Activated B cell treated with CpG ODN at 0.5 μM for 24 hours (primary cell): ENCODE data around the gene GLI3. TPM values are rescaled to one million over a fixed set of nuclear protein-coding genes. Genes with fewer than 3 reads are reported as not detected.

Experiments used
- ATAC-seq: fragments of 200-7000 bp; cut with Tn5 transposase; one replicate; pipeline ENCODE4 v1.10.0; 2021; ENCODE audit warnings: low read depth, mild to moderate bottlenecking, moderate library complexity
- CTCF ChIA-PET: fragments of 350-600 bp; sonication (Branson Sonifier 250); formaldehyde crosslinking; loops from one replicate; lab custom pipeline; 2021; ENCODE audit warnings: antibody characterized with exemption; lab: Charles Lee
- POLR2A ChIA-PET: fragments of 350-600 bp; sonication (Branson Sonifier 250); formaldehyde crosslinking; loops from one replicate; lab custom pipeline; 2021; ENCODE audit warnings: antibody characterized with exemption; lab: Charles Lee
- DNase-seq: peaks from one replicate; pipeline ENCODE4 v3.0.0; 2022
- H3K27ac Mint-ChIP-seq: one replicate; pipeline ENCODE4 v1.8.0; 2020; ENCODE audit warnings: mixed read lengths
- H3K27me3 Mint-ChIP-seq: one replicate; pipeline ENCODE4 v1.8.0; 2021; ENCODE audit warnings: mixed read lengths
- H3K36me3 Mint-ChIP-seq: one replicate; pipeline ENCODE4 v1.8.0; 2021; ENCODE audit warnings: low read depth, mixed read lengths
- H3K4me1 Mint-ChIP-seq: one replicate; pipeline ENCODE4 v1.8.0; 2021; ENCODE audit warnings: mixed read lengths
- H3K4me3 Mint-ChIP-seq: one replicate; pipeline ENCODE4 v1.8.0; 2020; ENCODE audit warnings: mild to moderate bottlenecking, mixed read lengths
- H3K9me3 Mint-ChIP-seq: one replicate; pipeline ENCODE4 v1.8.0; 2020; ENCODE audit warnings: mixed read lengths
- CTCF ChIP-seq: fragments of 200-600 bp; IDR thresholded peaks from one replicate; pipeline ENCODE4 v1.8.0; 2022; ENCODE audit warnings: antibody characterized with exemption, mild to moderate bottlenecking
- intact Hi-C: fragments of 100-400 bp; cut with micrococcal nuclease; formaldehyde crosslinking; loops from one replicate; pipeline ENCODE4 v1.15.1; 2024
- total RNA-seq: library from RNA; stranded (reverse); gene quantifications from 2 replicates; pipeline ENCODE4 v1.2.3, GENCODE V29; 2022

The GLI3 gene
- total RNA-seq, 1 donor from 2014 or later = not detected

DNA sequence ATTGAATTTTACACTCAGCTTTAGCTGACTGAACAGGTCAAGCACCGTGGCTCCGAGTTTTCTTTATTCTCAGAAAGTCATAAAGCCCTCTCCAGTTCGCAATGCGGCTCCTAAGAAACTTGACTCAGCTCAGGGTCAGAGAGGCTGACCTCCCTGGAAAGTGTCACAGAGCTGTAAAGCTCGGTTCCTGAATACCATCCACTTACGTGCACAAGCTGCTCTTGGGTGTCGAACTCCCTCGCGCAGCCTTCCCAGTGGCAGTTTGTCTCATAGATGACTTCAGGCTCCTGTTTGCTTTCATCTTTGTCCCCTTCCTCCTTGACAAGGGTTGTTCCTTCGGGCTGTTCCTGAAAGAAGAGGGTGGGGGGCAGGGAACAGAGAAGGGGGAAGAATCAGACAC, 213.7 kb downstream of the GLI3 start:
- DNase-seq (no peak), ATAC-seq (no peak)
- Mint-ChIP-seq H3K36me3 (no peaks in the 10 kb centered on the region), H3K27me3 (peaks cover 14% of the 10 kb centered on the region), H3K27ac (no peak overlapping the region), H3K9me3 (no peaks in the 10 kb centered on the region), H3K4me1 (no peaks in the 10 kb centered on the region), H3K4me3 (no peak overlapping the region)
- POLR2A ChIA-PET = no interaction called here
- intact Hi-C loops = no loop called here
- no peak for TF ChIP-seq CTCF
- CTCF ChIA-PET = no interaction called here

DNA sequence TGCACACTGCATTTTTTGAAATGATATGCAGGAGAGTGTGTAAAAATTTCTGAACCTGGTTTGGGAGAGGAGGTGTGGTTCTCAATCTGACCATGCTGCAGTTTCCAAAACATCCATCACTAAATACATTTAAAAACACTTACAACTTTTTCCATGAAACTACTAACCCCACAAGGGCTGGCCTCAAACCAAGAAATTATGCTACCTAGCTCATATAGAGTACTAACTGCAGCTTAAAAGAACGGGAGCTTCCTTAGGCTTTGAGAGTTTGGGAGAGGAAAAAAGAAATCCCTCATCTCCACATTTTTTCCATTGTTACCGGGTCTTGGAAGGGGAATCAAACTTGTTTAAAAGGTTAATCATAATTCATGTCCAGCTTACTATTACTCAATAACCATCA, 214.2 kb downstream of the GLI3 start:
- peaks cover 2% of the 10 kb centered on the region for H3K4me1 Mint-ChIP-seq
- H3K27ac Mint-ChIP-seq = no peak overlapping the region
- intact Hi-C loops = no loop called here
- ChIA-PET POLR2A (no interaction called here), CTCF (no interaction called here)
- ATAC-seq (no peak), DNase-seq (no peak)
- H3K9me3 Mint-ChIP-seq = no peaks in the 10 kb centered on the region
- H3K27me3 Mint-ChIP-seq = peaks cover 17% of the 10 kb centered on the region
- no peaks in the 10 kb centered on the region for H3K36me3 Mint-ChIP-seq
- H3K4me3 Mint-ChIP-seq = no peak overlapping the region
- no peak for TF ChIP-seq CTCF

GRCh38 chr7:42022056-42022455, 215.0 kb downstream of the GLI3 start:
- Mint-ChIP-seq H3K4me3 (no peak overlapping the region), H3K27me3 (peaks cover 18% of the 10 kb centered on the region), H3K9me3 (no peaks in the 10 kb centered on the region), H3K36me3 (no peaks in the 10 kb centered on the region), H3K4me1 (peaks cover 9% of the 10 kb centered on the region), H3K27ac (no peak overlapping the region)
- intact Hi-C loops = no loop called here
- no peak for ATAC-seq
- ChIA-PET CTCF (no interaction called here), POLR2A (no interaction called here)
- no peak for DNase-seq
- TF ChIP-seq CTCF = no peak

- TF ChIP-seq CTCF = no peak
- ATAC-seq (no peak), DNase-seq (no peak)
- intact Hi-C loops = no loop called here
- Mint-ChIP-seq H3K36me3 (no peaks in the 10 kb centered on the region), H3K27me3 (peaks cover 18% of the 10 kb centered on the region), H3K4me3 (no peak overlapping the region), H3K27ac (no peak overlapping the region), H3K4me1 (peaks cover 10% of the 10 kb centered on the region), H3K9me3 (peaks cover 2% of the 10 kb centered on the region)
- ChIA-PET CTCF (no interaction called here), POLR2A (no interaction called here)
Observed at GRCh38 chr7:42021631-42022030, 215.4 kb downstream of the GLI3 start.

DNA sequence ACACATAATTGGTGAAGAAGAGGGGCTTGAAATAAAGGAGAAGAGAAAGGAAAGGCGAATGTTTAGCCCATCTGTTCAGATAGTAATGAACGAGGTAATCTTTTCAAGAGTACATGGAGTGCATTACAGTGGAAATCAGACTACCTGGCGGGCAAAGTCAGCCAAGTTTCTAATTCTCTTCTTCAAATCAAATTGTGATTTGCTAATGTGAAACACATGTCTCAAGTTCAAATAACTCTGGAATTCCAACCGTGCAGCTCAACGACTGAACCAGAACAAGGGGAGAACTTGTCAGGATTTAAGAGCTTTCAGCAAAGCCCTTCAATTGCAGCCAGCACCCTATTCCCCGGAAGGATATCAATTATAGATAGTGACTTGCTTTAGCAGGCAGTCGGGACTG, 216.9 kb downstream of the GLI3 start:
- Mint-ChIP-seq H3K27me3 (peaks cover 17% of the 10 kb centered on the region), H3K4me1 (peaks cover 10% of the 10 kb centered on the region), H3K36me3 (no peaks in the 10 kb centered on the region), H3K4me3 (no peak overlapping the region), H3K9me3 (peaks cover 4% of the 10 kb centered on the region), H3K27ac (no peak overlapping the region)
- DNase-seq (no peak), ATAC-seq (no peak)
- no peak for TF ChIP-seq CTCF
- intact Hi-C loops = no loop called here
- POLR2A ChIA-PET = no interaction called here
- CTCF ChIA-PET = no interaction called here
